HT1080 (cell line): ENCODE data around the gene RAP1GAP2. TPM values are rescaled to one million over a fixed set of nuclear protein-coding genes. Genes with fewer than 3 reads are reported as not detected.
"Not testable (repeated sequence)": the region's sequence is repeated elsewhere in the genome, so short reads cannot be mapped to it uniquely, and the experiment has no call there.

Experiments
- DNase-seq: peaks from one replicate; pipeline ENCODE4 v3.0.0-alpha.2; 2015; ENCODE audit warnings: low read depth
- total RNA-seq: library from RNA; depleted of rRNA; stranded (reverse); fragments of >200 nt; shearing (Covaris generic); gene quantifications from 2 replicates; pipeline ENCODE4 v1.2.3, GENCODE V29; 2014

The RAP1GAP2 gene
- total RNA-seq, 1 experiment from 2014 or later = 17.5 TPM

- DNase-seq = not testable (repeated sequence)
These were observed 10.9 kb upstream of the RAP1GAP2 start for GRCh38 chr17:2785376-2785775.

- peak; percentile 86 for DNase-seq
These were observed 9.9 kb upstream of the RAP1GAP2 start for GRCh38 chr17:2786176-2786881.

- no peak for DNase-seq
These were observed 6.5 kb upstream of the RAP1GAP2 start for GRCh38 chr17:2789700-2790099.

GRCh38 chr17:2792366-2793169 is 3.7 kb upstream of the RAP1GAP2 start:
- DNase-seq = no peak

DNA sequence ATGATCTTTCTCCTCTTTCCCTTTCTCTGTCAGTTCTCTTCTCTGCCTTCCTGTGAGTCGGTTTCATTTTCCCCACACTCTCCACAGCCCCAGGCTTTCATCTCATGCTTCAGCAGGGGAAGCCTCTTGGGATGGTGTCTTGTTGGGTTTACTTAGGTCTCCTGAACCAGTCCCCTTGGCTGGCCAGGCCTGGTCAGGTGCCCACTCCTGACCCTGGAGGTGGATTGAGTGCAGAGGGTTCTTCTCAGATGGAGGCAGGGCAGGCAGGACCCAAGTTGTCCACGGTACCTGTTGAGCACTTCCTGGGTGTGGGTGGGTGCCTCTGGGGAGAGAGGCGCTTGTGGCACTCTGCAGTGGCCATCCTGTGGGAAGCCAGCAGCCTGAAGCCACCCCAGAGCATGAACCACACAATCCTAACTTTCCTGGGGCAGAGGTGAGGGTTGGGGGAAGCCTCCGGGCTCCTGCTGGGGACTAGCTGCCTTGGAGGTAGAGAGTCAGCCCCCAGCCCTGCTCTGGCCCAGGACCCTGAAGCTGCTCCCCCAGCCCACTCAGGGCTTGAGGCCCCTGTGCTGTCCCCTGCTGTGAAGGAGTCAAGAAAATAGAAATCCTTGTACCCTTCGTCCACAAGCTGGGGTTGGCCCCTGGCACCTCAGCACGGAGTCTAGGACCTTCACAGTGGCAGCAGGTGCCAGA is 2.0 kb upstream of the RAP1GAP2 start:
- no peak for DNase-seq

DNA sequence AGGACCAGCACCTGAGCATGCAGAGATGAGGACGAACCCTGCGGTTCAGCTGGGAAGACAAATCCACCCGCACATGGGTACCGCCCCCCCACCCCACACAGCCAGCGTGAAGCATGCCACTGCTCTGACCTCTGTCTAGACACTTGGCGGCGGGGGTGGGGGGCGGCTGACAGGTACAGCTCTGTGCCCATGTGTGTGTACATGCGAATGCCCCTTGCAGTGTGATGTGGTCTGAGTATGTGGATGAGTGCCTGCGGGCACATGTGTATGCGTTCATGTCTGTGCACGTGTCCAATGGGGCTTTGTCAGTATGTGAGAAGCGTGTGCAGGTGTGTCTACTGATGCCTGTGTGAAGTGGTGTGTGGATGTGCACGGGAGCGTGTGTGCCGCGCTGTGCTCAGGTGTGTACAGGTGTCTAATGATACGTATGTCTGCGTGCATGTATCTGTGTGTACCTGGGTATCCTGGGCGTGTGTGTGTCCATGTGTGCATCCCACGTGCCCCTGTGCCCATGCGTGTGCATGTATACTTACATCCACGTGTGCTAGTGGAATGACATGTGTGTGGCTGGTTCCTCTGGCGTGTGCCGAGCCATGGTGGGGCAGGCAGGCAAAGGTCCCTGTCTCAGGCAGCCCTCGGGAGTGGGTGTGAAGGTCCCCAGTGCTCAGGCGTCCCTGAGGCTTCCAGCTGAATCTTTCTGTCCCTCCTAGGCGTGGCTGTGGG is 636 bp upstream of the RAP1GAP2 start:
- no peak for DNase-seq

GRCh38 chr17:2797226-2797625 is 988 bp downstream of the RAP1GAP2 start:
- no peak for DNase-seq

- no peak for DNase-seq
These were observed 1.4 kb downstream of the RAP1GAP2 start for GRCh38 chr17:2797637-2798036.

GRCh38 chr17:2798188-2798587 is 1.9 kb downstream of the RAP1GAP2 start:
- no peak for DNase-seq

- DNase-seq = no peak
These were observed 2.4 kb downstream of the RAP1GAP2 start for GRCh38 chr17:2798678-2799077.

GRCh38 chr17:2799653-2800052 is 3.4 kb downstream of the RAP1GAP2 start:
- no peak for DNase-seq

DNA sequence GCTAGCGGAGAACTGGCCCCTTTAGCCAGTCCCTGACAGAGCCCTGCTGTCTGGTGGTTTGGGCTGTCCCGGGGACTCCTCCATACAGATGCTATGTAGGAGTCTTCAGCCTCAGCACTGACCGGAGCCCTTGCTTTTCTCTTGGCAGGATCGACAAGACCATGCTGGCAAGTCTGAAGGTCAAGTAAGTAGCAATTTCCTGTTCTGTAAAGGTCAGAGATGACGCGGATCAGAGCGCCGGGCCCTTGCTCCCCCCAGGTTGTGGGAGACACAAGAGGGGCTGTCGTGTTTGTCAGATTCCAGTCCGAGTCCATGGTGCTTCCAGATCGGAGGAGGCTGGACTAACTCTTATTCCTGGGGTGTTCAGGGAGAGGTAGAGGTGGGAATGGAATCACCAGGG is 4.1 kb downstream of the RAP1GAP2 start:
- no peak for DNase-seq

- no peak for DNase-seq
These were observed 5.6 kb downstream of the RAP1GAP2 start for GRCh38 chr17:2801841-2802240.

DNA sequence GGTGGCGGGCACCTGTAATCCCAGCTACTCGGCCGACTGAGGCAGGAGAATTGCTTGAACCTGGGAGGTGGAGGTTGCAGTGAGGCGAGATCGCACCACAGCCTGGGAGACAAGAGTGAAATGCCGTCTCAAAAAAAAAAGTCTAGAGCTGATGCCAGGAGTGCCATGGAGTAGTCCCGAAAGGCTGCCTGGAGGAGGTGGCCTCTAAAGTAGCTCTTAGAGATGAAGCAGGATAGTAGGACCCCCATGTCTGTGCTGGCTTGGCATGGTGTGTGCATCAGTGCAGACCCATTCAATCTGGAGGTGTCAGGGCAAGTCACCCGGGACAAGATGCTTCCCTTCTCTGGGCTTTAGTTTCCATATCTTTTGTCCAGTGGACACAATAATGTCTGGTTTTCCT is 6.3 kb downstream of the RAP1GAP2 start:
- no peak for DNase-seq

DNA sequence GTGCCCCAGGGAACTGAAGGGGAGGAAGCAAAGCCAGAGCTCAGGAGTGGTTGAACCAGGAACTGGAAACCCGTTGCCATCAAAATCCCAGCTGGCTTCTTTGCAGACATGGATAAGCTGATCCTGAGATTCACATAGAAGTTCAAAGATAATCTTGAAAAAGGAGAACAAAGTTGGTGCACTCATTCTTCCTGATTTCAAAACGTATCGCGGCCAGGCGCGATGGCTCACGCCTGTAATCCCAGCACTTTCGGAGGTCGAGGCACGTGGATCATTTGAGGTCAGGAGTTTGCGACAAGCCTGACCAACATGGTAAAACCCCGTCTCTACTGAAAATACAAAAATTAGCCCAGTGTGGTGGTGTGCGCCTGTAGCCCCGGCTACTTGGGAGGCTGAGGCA is 7.1 kb downstream of the RAP1GAP2 start:
- no peak for DNase-seq

GRCh38 chr17:2803971-2804370 is 7.7 kb downstream of the RAP1GAP2 start:
- no peak for DNase-seq

DNA sequence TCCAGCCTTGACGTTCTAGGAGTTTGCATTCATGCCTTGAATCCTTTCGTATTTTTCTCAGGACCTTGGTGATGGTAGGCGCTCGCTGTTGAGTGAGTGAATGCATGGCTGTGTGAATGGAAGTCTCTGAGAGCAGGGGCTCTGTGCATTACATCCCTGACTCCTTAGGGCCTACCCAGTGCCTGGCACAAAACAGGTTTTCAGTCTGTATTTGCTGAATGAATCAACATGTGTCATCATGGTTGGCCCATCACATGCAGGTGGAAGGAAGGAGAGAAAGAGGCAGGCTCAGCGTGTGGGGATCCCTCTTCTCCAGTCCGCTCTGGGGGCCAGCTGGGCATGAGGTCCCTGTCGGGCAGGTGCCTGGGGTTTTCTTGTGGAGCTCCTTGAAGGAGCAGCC is 8.7 kb downstream of the RAP1GAP2 start:
- peak; percentile 33 for DNase-seq

- no peak for DNase-seq
These were observed 9.7 kb downstream of the RAP1GAP2 start for GRCh38 chr17:2805961-2806360.

- DNase-seq = no peak
These were observed 12.4 kb downstream of the RAP1GAP2 start for GRCh38 chr17:2808367-2809335.

DNA sequence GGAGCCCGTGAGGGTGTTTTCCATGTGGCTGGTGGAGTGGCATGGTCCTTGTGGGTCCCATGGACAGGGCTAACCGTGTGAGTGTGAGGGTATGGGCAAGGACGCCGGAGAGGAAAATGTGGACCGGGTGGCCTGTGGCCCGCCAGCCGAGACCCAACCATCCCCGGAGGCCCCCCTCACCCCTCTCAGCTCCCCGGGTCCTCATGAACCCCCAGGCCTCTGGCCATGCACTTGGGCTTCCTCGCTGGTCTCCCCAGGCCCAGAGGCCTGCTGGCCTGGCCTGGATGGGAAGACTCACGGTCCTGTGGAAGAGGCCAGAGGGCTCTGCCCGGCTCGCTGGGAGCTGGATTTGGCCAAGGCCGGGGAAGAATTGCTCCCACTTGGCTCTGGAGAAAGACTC is 13.1 kb downstream of the RAP1GAP2 start:
- no peak for DNase-seq
